Measurements from ENCODE around the gene CCDC24.

DNA sequence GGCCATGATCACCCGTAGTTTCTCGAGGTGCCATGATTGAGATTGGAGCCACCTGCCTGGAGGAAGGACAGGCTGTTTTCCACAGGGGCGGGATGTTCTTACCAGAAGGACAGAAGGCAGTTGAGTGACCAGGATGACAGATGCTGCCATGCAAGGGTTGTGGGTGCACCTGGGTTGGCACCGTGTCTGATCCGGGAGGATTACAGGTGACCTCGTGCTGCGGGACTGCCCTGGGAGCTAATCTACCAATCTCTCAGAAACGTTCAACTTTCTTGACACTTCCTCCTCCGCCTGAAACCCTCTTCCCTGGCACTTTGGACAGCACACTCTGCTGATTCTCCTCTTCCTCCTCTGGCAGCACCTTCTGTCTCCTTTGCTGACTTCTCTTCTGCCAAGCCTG lies 53.7 kb downstream of the CCDC24 start:
- TF ChIP-seq, protein P1, sequence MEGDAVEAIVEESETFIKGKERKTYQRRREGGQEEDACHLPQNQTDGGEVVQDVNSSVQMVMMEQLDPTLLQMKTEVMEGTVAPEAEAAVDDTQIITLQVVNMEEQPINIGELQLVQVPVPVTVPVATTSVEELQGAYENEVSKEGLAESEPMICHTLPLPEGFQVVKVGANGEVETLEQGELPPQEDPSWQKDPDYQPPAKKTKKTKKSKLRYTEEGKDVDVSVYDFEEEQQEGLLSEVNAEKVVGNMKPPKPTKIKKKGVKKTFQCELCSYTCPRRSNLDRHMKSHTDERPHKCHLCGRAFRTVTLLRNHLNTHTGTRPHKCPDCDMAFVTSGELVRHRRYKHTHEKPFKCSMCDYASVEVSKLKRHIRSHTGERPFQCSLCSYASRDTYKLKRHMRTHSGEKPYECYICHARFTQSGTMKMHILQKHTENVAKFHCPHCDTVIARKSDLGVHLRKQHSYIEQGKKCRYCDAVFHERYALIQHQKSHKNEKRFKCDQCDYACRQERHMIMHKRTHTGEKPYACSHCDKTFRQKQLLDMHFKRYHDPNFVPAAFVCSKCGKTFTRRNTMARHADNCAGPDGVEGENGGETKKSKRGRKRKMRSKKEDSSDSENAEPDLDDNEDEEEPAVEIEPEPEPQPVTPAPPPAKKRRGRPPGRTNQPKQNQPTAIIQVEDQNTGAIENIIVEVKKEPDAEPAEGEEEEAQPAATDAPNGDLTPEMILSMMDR (IDR thresholded peaks at IDR 0.05): no peak
- TF ChIP-seq POLR2A (IDR thresholded peaks at IDR 0.05): no peak
